HUES6 (cell line): Measurements from ENCODE around the gene CLDN22.

Experiments
- H3K27ac ChIP-seq: 2 replicates; pipeline ENCODE4 v1.7.0; 2013; ENCODE audit warnings: low read depth, mild to moderate bottlenecking, low read length, inconsistent platforms
- H3K27me3 ChIP-seq: 2 replicates; pipeline ENCODE4 v1.6.1; 2013; ENCODE audit warnings: low read length; ENCODE audit not compliant: control insufficient read depth, insufficient read depth
- H3K36me3 ChIP-seq: 2 replicates; pipeline ENCODE4 v1.6.1; 2013; ENCODE audit warnings: low read length; ENCODE audit not compliant: control insufficient read depth, insufficient read depth
- H3K4me1 ChIP-seq: 2 replicates; pipeline ENCODE4 v1.6.1; 2013; ENCODE audit warnings: low read length; ENCODE audit not compliant: control insufficient read depth, insufficient read depth
- H3K4me3 ChIP-seq: 2 replicates; pipeline ENCODE4 v1.5.1; 2013; ENCODE audit warnings: low read depth, low read length
- H3K9ac ChIP-seq: one replicate; pipeline ENCODE4 v1.6.1; 2013; ENCODE audit warnings: mild to moderate bottlenecking, low read length
- H3K9me3 ChIP-seq: 2 replicates; pipeline ENCODE4 v1.6.1; 2013; ENCODE audit warnings: low read depth, low read length; ENCODE audit not compliant: control insufficient read depth, insufficient read depth

Gene CLDN22

DNA sequence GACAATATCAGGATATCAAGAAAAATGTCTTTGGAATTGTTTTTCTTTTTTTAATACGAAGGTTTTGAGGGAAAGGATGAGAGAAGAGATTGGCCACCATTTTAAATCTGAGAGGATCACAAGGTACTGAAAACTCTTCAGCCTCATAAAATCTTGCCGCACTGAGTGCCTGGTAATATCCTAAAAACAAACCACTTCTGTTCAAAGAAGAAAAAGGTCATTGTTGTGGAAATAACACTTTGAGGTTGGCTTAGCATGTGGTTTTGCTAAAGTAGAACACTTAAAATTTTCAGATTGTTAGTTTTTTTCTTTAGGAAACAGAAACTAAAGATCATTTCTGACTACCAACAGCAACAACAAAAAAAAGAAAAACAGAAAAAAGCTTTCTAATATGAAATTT, 1.0 kb upstream of the CLDN22 start:
- Histone ChIP-seq H3K9me3 (peaks cover 4% of the 10 kb centered on the region), H3K4me3 (no peak overlapping the region), H3K9ac (no peak overlapping the region), H3K4me1 (no peaks in the 10 kb centered on the region), H3K27ac (no peak overlapping the region), H3K27me3 (no peaks in the 10 kb centered on the region), H3K36me3 (peaks cover 14% of the 10 kb centered on the region)

DNA sequence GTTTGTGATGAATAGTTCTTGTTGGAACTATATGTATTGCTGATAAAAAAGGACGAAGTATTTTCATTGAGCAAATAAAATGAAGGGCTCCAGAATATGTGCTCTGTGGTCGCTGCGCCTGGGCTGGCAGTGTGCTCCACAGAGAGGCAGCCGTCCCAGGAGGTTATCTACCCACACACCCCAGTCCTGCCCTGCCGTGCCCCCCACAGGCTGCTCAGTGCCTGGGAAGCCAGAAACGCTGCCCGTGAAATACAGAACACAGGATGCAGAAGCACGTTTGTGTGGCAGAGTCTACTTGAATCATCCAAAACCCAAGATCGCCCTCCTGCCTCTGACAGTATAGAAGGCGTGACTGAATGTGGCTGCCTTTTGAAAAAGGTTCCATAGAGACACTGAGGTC, 1.4 kb downstream of the CLDN22 start:
- no peak overlapping the region for H3K27ac ChIP-seq
- H3K4me1 ChIP-seq, result no peaks in the 10 kb centered on the region
- H3K27me3 ChIP-seq, result no peaks in the 10 kb centered on the region
- H3K9me3 ChIP-seq, result no peaks in the 10 kb centered on the region
- H3K36me3 ChIP-seq, result peaks cover 38% of the 10 kb centered on the region
- H3K9ac ChIP-seq, result no peak overlapping the region
- no peak overlapping the region for H3K4me3 ChIP-seq

DNA sequence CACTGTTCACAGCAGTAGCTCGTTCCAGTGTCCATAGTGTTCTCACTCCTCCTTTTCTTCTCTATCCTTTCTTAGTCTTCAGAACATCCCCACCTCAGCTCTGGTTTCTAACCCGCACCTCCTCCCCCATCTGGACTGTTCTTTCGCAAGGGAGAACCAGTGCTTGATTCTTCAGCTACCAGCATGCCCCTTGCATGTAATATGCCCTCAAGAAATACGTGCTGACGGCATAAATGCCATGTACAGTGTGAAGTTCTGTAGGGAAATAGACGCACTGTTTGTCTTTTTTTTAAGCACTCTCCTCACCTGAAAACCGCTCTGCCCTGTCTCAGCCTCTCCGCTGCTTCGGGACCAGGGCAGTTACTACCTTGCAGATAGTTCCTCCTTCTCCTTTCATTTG, 5.3 kb downstream of the CLDN22 start:
- Histone ChIP-seq H3K27ac (no peak overlapping the region), H3K9me3 (no peaks in the 10 kb centered on the region), H3K36me3 (peaks cover 55% of the 10 kb centered on the region), H3K4me3 (no peak overlapping the region), H3K27me3 (no peaks in the 10 kb centered on the region), H3K9ac (no peak overlapping the region), H3K4me1 (no peaks in the 10 kb centered on the region)

DNA sequence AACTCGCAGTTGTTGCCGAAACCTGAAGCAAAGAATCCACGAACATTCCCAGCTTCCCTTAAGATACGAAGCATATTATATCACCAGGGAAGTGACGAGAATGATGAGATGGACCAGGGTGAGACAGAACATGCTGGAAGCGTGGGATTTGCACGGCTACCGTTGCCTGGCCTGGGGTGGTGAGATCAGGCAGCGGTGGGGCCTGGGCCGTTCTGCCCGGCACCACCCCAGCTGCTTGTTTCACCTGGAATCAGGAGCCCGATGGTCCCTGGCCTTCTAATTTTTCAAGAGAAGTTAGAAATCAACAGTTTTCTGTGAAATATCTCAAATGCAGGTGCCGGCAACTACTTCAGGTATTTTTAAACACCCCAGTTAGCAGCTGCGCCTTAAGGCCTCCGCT, 5.7 kb downstream of the CLDN22 start:
- H3K36me3 ChIP-seq, result peaks cover 55% of the 10 kb centered on the region

DNA sequence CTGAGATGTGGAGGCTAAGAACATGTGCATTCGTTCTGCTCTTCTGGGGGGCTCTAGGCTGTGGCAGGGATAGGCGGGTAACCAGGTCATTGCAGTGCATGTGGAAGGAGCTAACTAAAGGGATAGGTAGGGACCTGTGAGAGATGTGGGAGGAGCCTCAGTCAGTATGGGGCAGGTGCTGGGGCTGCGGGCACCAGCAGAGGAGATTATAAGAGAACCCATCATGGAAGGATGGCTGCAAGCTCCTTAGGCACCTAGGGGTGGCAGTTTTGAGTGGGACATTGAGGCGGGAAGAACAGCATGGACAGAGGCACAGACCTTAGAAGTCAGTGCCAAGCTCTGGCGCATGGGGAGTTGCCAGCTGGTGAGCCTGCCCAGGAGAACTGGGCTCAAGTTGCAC, 7.2 kb downstream of the CLDN22 start:
- peaks cover 51% of the 10 kb centered on the region for H3K36me3 ChIP-seq
- no peak overlapping the region for H3K4me3 ChIP-seq
- H3K9me3 ChIP-seq, result no peaks in the 10 kb centered on the region
- no peaks in the 10 kb centered on the region for H3K27me3 ChIP-seq
- no peak overlapping the region for H3K27ac ChIP-seq
- H3K4me1 ChIP-seq, result no peaks in the 10 kb centered on the region
- no peak overlapping the region for H3K9ac ChIP-seq

More for the DNA sequence above, 5.7 kb downstream of the CLDN22 start:
- Histone ChIP-seq H3K9ac (no peak overlapping the region), H3K4me1 (no peaks in the 10 kb centered on the region), H3K4me3 (no peak overlapping the region), H3K27ac (no peak overlapping the region), H3K9me3 (no peaks in the 10 kb centered on the region), H3K27me3 (no peaks in the 10 kb centered on the region)

DNA sequence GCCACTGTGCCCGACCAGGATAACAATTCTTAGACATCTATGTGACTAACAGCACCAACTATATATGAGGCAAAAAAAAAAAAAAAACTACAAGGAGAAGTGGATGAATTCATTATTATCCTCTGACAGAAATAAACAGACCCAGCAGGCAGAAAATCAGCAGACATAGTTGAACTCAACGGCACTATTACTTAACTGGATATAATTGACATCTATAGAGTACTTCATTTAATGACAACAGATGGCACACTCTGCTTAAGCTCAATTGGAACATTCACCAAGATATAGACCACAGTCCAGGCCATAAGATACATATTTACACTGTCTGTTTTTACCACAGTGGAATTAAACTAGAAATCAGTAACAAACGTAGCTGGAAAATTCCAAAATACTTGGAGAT, 13.3 kb downstream of the CLDN22 start:
- Histone ChIP-seq H3K9me3 (no peaks in the 10 kb centered on the region), H3K36me3 (peaks cover 28% of the 10 kb centered on the region), H3K27me3 (no peaks in the 10 kb centered on the region), H3K4me1 (no peaks in the 10 kb centered on the region), H3K9ac (no peak overlapping the region), H3K27ac (no peak overlapping the region), H3K4me3 (no peak overlapping the region)

DNA sequence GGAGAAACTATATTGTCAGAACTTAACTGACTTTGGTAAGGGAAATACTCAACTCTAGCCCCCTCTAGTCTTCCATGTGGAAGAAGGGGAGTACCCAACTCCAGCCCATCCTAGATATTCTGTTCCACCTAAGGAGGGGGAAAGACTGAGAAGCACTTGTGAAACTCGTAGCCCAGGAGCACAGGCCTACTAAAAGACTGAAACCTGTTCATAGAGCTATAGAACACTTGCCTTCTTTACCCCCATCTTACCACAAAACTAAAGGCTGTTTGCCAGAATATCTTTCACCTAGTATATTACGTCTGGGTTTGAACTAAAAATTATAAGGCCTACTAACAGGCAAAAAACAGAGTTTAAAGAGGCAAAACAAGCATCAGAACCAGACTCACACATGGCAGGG, 15.5 kb downstream of the CLDN22 start:
- no peak overlapping the region for H3K27ac ChIP-seq
- no peaks in the 10 kb centered on the region for H3K27me3 ChIP-seq
- H3K9me3 ChIP-seq, result no peaks in the 10 kb centered on the region
- no peak overlapping the region for H3K4me3 ChIP-seq
- peaks cover 39% of the 10 kb centered on the region for H3K36me3 ChIP-seq
- H3K4me1 ChIP-seq, result no peaks in the 10 kb centered on the region
- no peak overlapping the region for H3K9ac ChIP-seq

DNA sequence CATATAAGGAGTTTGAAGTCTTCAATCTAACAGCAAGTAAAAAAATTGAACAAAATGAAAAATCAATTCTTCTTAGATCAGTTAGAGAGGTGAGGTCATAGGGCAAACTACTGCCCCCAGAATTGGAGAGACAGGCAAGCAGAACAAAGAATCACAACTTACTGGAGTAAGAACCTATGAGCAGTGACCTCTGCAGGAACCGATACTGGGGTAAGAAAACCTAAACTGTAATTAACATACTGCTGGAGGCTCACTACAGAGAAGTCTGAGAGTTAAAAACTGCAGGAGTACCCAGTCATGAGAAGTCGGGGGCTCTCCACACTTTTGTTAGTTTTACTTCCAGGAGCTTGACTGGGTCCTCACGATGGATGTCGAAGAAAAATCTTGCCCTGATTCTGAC, 16.0 kb downstream of the CLDN22 start:
- Histone ChIP-seq H3K4me3 (no peak overlapping the region), H3K27me3 (no peaks in the 10 kb centered on the region), H3K36me3 (peaks cover 43% of the 10 kb centered on the region), H3K9ac (no peak overlapping the region), H3K9me3 (no peaks in the 10 kb centered on the region), H3K27ac (no peak overlapping the region), H3K4me1 (no peaks in the 10 kb centered on the region)

DNA sequence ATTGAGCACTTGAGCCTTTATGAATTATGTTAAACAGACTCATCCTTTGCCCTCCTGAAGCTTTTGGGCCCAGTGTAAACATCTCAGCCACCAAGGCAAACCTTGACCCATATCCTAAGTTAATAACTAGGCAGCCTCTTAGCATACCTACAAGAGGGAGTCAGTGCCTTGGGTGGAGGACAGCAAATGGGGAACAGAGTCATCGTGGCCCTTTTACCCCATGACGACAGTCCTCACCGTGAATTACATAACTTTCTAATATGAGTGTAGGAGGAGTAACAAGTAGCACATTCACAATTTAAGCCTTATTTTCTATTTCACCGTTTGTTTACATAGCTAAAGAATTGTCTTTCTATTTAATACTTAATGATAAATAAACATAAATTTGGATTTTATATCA, 16.8 kb downstream of the CLDN22 start:
- Histone ChIP-seq H3K27ac (no peak overlapping the region), H3K9me3 (no peaks in the 10 kb centered on the region), H3K4me1 (no peaks in the 10 kb centered on the region), H3K36me3 (peaks cover 51% of the 10 kb centered on the region), H3K9ac (no peak overlapping the region), H3K4me3 (no peak overlapping the region), H3K27me3 (no peaks in the 10 kb centered on the region)

DNA sequence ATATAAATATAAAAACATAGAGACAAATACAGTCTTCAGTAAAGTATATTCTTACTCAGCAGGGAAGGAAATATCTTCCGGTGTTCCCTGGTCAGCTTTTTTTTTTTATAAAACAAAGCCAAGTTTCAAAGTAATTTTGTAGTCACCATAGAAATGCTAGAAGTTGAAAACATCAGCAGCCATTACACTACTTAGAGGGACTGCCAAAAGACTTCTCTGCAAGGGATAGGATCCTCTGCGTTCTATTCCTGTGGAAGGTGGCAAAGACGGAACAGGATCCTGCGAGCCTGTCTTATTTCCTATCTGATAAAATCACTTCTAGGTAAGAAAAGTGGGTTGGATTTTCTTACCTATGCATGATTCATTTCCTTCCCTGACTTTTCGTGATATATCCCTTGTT, 19.4 kb downstream of the CLDN22 start:
- Histone ChIP-seq H3K27me3 (no peaks in the 10 kb centered on the region), H3K4me1 (no peaks in the 10 kb centered on the region)

DNA sequence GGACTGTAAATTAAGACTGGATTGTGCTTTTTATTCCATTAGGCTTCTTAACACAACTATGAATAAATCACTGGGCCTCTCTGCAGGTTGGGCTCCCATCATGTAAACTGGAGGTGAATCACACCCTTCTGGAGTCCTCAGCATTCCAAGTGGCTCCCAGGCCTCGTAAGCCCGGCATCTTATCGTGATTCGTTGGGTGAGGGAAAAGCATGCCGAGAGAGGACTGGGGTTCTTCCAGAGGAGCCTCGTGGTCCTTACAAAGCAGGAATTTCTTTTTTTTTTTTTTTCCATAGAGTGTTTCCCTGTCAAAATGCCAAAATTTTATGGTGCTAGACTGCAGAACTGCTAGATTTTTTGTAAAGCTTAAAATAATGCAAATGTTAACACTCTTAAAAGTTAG, 20.0 kb downstream of the CLDN22 start:
- Histone ChIP-seq H3K27ac (no peak overlapping the region), H3K36me3 (peaks cover 73% of the 10 kb centered on the region), H3K9me3 (no peaks in the 10 kb centered on the region), H3K9ac (no peak overlapping the region), H3K27me3 (no peaks in the 10 kb centered on the region), H3K4me3 (no peak overlapping the region), H3K4me1 (no peaks in the 10 kb centered on the region)

More for the DNA sequence above, 19.4 kb downstream of the CLDN22 start:
- no peaks in the 10 kb centered on the region for H3K9me3 ChIP-seq
- H3K9ac ChIP-seq, result no peak overlapping the region
- H3K27ac ChIP-seq, result no peak overlapping the region
- no peak overlapping the region for H3K4me3 ChIP-seq
- peaks cover 69% of the 10 kb centered on the region for H3K36me3 ChIP-seq

DNA sequence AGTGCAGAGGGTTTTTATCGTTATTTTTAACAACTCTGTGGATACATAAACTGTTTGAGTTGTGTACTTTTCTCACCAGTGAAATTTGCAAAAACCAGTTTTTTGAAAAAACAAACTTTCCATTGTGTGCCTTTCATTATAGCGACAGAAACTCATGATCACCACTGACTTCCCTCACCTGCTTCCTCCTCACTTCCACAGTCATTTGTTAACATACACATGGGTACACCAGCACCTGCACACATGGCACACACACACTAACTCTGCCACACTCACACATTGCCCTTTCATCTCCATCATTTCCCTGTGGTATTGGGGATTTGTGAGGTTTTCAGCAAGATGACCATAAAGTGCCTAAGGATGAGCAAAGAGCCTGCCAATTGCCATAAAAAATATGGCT, 20.6 kb downstream of the CLDN22 start:
- H3K36me3 ChIP-seq, result peaks cover 73% of the 10 kb centered on the region
- H3K4me3 ChIP-seq, result no peak overlapping the region
- no peak overlapping the region for H3K27ac ChIP-seq
- H3K4me1 ChIP-seq, result no peaks in the 10 kb centered on the region
- H3K9ac ChIP-seq, result no peak overlapping the region
- H3K27me3 ChIP-seq, result no peaks in the 10 kb centered on the region
- H3K9me3 ChIP-seq, result no peaks in the 10 kb centered on the region
